Measurements from ENCODE around the gene BRD4. TPM values are rescaled to one million over a fixed set of nuclear protein-coding genes. Genes with fewer than 3 reads are reported as not detected.

BRD4 gene
- total RNA-seq, 1 experiment from 2014 or later, result 144 TPM

DNA sequence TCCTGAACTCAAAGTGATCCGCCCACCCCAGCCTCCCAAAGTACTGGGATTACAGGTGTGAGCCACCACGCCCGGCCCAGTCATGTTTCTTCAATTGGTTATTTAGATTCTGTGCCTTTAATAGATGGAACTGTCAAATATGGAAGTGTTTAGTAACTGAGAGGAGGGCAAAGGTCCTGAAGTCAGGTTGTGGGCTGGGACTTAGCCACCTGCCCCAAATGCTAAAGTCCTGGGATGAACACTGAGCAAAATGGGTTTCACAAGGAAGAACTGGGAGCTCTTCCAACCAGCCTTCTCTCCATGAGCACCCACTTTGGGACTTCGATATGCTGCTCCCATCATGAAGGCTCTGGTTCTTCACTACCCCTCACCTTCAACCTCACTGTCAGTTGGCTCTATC, 25.6 kb upstream of the BRD4 start:
- no peak overlapping the region for H2AK5ac ChIP-seq (ENCODE audit: insufficient read length, low read length)
- no peak overlapping the region for H3K14ac ChIP-seq (ENCODE audit: insufficient read depth, low read length)
- Mint-ChIP-seq H3K4me3 (no peak overlapping the region; a peak in 1 of 5 replicates), H3K9me3 (peaks cover 0 to 9% of the 10 kb centered on the region in 2 experiments; a peak in 2 of 5 replicates), H3K4me1 (no peaks in the 10 kb centered on the region), H3K27ac (no peak overlapping the region), H3K36me3 (ENCODE audit: insufficient read depth in 1 of 3, low read depth in 3 of 3) (peaks cover 64 to 88% (median 76%) of the 10 kb centered on the region in 3 experiments), H3K27me3 (ENCODE audit: low read depth) (no peaks in the 10 kb centered on the region)
- H3K79me2 ChIP-seq (ENCODE audit: insufficient read depth, low read length), result no peaks in the 10 kb centered on the region
- H2BK15ac ChIP-seq (ENCODE audit: low read depth, low read length), result no peak overlapping the region
- H3K18ac ChIP-seq (ENCODE audit: insufficient read length, low read depth, low read length), result no peak overlapping the region
- H3K23ac ChIP-seq (ENCODE audit: insufficient read length, low read depth, low read length), result no peak overlapping the region
- no peak overlapping the region for H3K27ac ChIP-seq (ENCODE audit: insufficient read length, low read depth, low read length)
- no peak overlapping the region for H2AFZ ChIP-seq (ENCODE audit: low read length)
- TF ChIP-seq, protein P1, sequence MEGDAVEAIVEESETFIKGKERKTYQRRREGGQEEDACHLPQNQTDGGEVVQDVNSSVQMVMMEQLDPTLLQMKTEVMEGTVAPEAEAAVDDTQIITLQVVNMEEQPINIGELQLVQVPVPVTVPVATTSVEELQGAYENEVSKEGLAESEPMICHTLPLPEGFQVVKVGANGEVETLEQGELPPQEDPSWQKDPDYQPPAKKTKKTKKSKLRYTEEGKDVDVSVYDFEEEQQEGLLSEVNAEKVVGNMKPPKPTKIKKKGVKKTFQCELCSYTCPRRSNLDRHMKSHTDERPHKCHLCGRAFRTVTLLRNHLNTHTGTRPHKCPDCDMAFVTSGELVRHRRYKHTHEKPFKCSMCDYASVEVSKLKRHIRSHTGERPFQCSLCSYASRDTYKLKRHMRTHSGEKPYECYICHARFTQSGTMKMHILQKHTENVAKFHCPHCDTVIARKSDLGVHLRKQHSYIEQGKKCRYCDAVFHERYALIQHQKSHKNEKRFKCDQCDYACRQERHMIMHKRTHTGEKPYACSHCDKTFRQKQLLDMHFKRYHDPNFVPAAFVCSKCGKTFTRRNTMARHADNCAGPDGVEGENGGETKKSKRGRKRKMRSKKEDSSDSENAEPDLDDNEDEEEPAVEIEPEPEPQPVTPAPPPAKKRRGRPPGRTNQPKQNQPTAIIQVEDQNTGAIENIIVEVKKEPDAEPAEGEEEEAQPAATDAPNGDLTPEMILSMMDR (conservative IDR thresholded peaks at IDR 0.05), result no peak
- no peak for DNase-seq
- H3K4me1 ChIP-seq (ENCODE audit: insufficient read depth, low read length), result no peaks in the 10 kb centered on the region
- no peak overlapping the region for H4K5ac ChIP-seq (ENCODE audit: insufficient read length, low read depth, low read length)
- H3T11ph ChIP-seq (ENCODE audit: low read length), result no peak overlapping the region
- WGBS (ENCODE audit: extremely low coverage, insufficient read length, low lambda C conversion rate), result no CpG with 5 or more reads among the region's 4 CpGs
- H3K4me2 ChIP-seq (ENCODE audit: insufficient read depth, insufficient read length, low read length), result no peak overlapping the region
- H3K23me2 ChIP-seq (ENCODE audit: insufficient read length, low read depth, low read length, poor library complexity, severe bottlenecking), result no peaks in the 10 kb centered on the region
- no peak overlapping the region for H2BK5ac ChIP-seq (ENCODE audit: insufficient read length, low read length)
- no peak overlapping the region for H3K56ac ChIP-seq (ENCODE audit: insufficient read length, low read depth, low read length)
- no peak overlapping the region for H2BK20ac ChIP-seq (ENCODE audit: low read depth, low read length, poor library complexity, severe bottlenecking)
- H3K27me3 ChIP-seq (ENCODE audit: insufficient read depth, low read length), result no peaks in the 10 kb centered on the region; the same call in 1 of the 2 replicates
- no peaks in the 10 kb centered on the region for H4K20me1 ChIP-seq (ENCODE audit: control insufficient read depth, insufficient read depth, insufficient read length)
- no peak overlapping the region for H3K9ac ChIP-seq (ENCODE audit: extremely low read depth, insufficient read length, low read length)
- no peak overlapping the region for H4K8ac ChIP-seq (replicated peaks; ENCODE audit: insufficient read length, low read depth, low read length)
- no peak overlapping the region for H4K91ac ChIP-seq (ENCODE audit: insufficient read length, low read depth, low read length)
- H3K9me3 ChIP-seq (ENCODE audit: control insufficient read depth, low read depth, low read length), result no peaks in the 10 kb centered on the region
- H3K4ac ChIP-seq (ENCODE audit: low read depth, low read length), result no peak overlapping the region
- no peaks in the 10 kb centered on the region for H3K79me1 ChIP-seq (ENCODE audit: insufficient read depth, low read depth, low read length, poor library complexity, severe bottlenecking)
- H2BK12ac ChIP-seq (ENCODE audit: insufficient read length, low read depth, low read length), result no peak overlapping the region
- H2BK120ac ChIP-seq (ENCODE audit: low read depth, low read length, poor library complexity, severe bottlenecking), result no peak overlapping the region
